GM12892 (cell line): ENCODE results near the gene PTRH1.

Source experiments
- POLR2A ChIP-seq: IDR thresholded peaks from 2 replicates; pipeline ENCODE4 v1.6.1; 2011; ENCODE audit warnings: low read depth, low read length, control low read depth
- POLR2AphosphoS5 ChIP-seq: IDR thresholded peaks from 2 replicates; pipeline ENCODE4 v1.6.1; 2011; ENCODE audit warnings: low read depth, low read length, control low read depth

- TF ChIP-seq POLR2AphosphoS5 (no peak), POLR2A (no peak)
Observed at GRCh38 chr9:127734247-127734746, 18.8 kb upstream of the PTRH1 start.
